Lower leg skin (tissue), 4 donors: Measurements from ENCODE around the gene CEACAM6. TPM values are rescaled to one million over a fixed set of nuclear protein-coding genes. Genes with fewer than 3 reads are reported as not detected.
"Not testable (repeated sequence)": the region's sequence is repeated elsewhere in the genome, so short reads cannot be mapped to it uniquely, and the experiment has no call there.

Source experiments
- DNase-seq, 2 donors: peaks; one replicate each; pipeline ENCODE4 v3.0.0-alpha.2; 2019; ENCODE audit warnings: low spot score in 2 of 2
- H3K4me3 ChIP-seq: fragments of 200-600 bp; sonication (generic); 2 replicates; pipeline ENCODE4 v1.5.1; 2017; ENCODE audit warnings: mild to moderate bottlenecking, low read depth; ENCODE audit not compliant: poor library complexity, severe bottlenecking
- POLR2A ChIP-seq, 2 donors: fragments of 450-650 bp; IDR thresholded peaks; one replicate each; pipeline ENCODE4 v1.6.1; 2016 to 2017; ENCODE audit warnings: antibody characterized with exemption in 2 of 2, mild to moderate bottlenecking in 1 of 2, moderate library complexity in 1 of 2
- WGBS, 2 donors: methylation state at CpG; one replicate each; pipeline ENCODE4 v1.1.5; 2018; 5-methylcytosine and 5-hydroxymethylcytosine counted together
- intact Hi-C: fragments of 100-400 bp; cut with DNase I; formaldehyde crosslinking; loops from one replicate; pipeline ENCODE4 v1.15.0; 2023; ENCODE audit warnings: low total_unique reads
- total RNA-seq, 4 donors: library from RNA; depleted of rRNA; stranded (reverse); fragments of >200 nt; gene quantifications; one replicate each; pipeline ENCODE4 v1.1.0, GENCODE V29; 2016
- TF ChIP-seq, protein P1 (sequence below), 3 donors: fragments of 450-650 bp; IDR thresholded peaks; one replicate each; pipeline ENCODE4 v1.5.1; 2016; ENCODE audit warnings: antibody characterized with exemption in 3 of 3, mild to moderate bottlenecking in 3 of 3, moderate library complexity in 2 of 3

Gene CEACAM6
- total RNA-seq, 4 donors from 2014 or later, result 2.6 to 23.1 (median 14.5) TPM

DNA sequence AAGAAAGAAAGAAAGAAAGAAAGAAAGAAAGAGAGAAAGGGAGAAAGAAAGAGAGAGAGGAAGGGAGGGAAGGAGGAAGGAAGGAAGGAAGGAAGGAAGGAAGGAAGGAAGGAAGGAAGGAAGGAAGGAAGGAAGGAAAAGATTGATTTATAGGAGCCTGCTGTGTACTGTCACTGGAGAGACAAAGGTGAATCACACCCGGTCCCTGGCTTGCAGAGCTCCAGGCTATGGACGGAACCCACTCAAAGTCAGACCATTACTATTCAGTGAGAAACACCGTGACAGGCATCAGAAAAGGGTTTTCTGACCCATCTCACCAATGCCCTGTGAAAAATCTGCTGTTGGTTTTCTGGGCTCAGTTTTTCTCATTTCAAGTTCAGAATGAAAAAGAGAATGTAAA lies 7.3 kb upstream of the CEACAM6 start:
- H3K4me3 ChIP-seq, result no peak overlapping the region
- WGBS, 2 donors, result 51 to 65% methylated on average over 3 of the region's 3 CpGs
- intact Hi-C loops, result no loop called here
- no peak for DNase-seq
- no peak for TF ChIP-seq POLR2A (IDR thresholded peaks at IDR 0.05)
- TF ChIP-seq, protein P1, sequence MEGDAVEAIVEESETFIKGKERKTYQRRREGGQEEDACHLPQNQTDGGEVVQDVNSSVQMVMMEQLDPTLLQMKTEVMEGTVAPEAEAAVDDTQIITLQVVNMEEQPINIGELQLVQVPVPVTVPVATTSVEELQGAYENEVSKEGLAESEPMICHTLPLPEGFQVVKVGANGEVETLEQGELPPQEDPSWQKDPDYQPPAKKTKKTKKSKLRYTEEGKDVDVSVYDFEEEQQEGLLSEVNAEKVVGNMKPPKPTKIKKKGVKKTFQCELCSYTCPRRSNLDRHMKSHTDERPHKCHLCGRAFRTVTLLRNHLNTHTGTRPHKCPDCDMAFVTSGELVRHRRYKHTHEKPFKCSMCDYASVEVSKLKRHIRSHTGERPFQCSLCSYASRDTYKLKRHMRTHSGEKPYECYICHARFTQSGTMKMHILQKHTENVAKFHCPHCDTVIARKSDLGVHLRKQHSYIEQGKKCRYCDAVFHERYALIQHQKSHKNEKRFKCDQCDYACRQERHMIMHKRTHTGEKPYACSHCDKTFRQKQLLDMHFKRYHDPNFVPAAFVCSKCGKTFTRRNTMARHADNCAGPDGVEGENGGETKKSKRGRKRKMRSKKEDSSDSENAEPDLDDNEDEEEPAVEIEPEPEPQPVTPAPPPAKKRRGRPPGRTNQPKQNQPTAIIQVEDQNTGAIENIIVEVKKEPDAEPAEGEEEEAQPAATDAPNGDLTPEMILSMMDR (IDR thresholded peaks at IDR 0.05), result no peak

DNA sequence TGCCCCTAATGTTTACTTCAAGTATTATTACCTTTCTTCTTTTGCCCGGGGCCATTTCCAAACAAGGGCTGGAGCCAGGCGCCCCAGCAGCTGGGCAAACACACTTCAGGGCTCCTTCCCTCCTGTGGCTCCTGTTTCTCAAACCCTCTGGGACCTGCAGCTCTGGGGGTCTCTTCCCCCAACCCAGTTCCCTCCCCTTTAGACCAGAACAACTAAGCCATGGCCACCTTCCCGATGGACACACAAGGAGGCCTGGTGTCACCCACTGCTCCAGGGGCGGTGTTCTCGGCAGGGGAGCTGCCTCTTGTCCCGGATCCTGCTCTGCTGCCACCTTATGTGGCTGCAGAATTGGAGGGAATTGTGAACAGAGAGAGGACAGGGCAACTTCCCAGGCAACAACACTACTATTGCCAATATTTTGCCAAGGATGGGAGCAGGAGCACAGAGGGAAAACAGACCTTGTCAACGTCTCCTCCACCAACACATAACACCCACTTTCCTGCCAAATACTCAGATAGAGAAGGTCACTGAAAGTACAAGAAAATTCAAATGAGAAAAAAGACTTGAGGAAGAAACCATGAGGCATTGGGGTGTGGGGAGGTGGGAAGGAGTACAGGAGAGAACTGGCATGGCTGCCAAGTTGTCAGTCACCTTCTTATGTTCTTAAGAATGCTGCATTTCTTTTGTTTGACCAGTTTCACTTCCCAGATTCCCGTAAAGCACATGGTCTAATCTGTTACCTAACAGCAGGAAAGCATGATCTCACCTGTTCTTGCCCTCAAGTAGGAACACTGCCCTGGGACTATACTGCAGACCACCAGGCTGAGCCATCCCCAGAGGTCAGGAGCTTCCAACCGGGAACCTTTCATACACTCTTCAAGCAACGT lies 4.8 kb upstream of the CEACAM6 start:
- H3K4me3 ChIP-seq, intact Hi-C loops: not testable (repeated sequence)
- peak in 1 of 2 donors; percentile 50 for DNase-seq
- 48 to 50% methylated on average over 7 of the region's 10 CpGs for WGBS, 2 donors

DNA sequence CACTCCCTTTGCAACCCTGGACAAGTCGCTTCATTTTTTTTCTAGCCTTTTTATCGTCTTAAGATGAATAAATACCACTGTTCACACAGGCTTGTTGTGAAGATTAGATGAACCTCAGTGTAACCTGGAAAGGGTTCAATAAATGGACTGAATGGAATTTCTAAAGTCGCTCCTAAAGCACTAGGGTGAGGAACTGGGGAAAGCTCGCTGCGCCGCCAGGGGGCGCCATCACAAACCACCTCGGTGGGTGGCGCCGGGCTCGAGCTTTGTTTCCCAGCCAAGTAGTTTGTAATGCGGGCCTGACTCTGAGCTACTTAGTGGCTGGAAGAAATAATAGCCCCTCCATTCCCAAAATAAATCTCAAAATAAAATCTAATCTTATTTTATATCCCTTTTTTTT lies 2.2 kb upstream of the CEACAM6 start:
- peak; percentile 17 to 82 for DNase-seq
- intact Hi-C loops, result no loop called here
- TF ChIP-seq POLR2A (IDR thresholded peaks at IDR 0.05), result no peak
- TF ChIP-seq, protein P1 (IDR thresholded peaks at IDR 0.05), result no peak
- no peak overlapping the region for H3K4me3 ChIP-seq
- WGBS, 2 donors, result 9 to 11% methylated on average over 12 of the region's 12 CpGs

DNA sequence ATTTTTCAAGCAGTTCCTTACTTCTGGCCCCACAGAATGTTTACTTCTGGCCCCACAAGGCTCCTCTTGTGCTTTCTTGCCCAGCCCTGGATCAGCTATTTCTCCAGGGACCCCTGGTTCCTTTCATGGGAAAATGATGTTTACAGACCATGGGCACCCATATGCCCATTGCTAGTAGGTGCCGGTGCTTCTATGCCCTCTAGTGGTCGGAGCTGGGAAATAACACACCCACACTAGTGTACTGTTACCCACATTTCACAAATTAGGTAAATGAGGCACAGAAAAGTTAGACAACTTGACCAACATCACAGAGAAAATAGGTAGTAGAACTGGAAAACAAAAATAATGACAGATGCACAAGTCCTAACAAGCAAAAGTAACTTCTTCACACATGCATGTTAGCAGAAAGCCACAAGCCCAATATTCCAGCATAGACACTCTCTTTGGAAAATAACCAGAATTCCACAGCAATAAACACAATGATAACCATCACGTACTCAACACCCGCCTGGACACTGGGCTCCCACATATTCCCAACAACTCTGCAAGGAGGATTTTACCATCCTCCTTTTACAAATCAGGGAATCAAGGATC lies 1.3 kb upstream of the CEACAM6 start:
- DNase-seq, result peak; percentile 30 to 85
- H3K4me3 ChIP-seq, result no peak overlapping the region
- no peak for TF ChIP-seq POLR2A (IDR thresholded peaks at IDR 0.05)
- TF ChIP-seq, protein P1 (IDR thresholded peaks at IDR 0.05), result no peak
- intact Hi-C loops, result no loop called here
- WGBS, 2 donors, result 6 to 8% methylated on average over 4 of the region's 4 CpGs

DNA sequence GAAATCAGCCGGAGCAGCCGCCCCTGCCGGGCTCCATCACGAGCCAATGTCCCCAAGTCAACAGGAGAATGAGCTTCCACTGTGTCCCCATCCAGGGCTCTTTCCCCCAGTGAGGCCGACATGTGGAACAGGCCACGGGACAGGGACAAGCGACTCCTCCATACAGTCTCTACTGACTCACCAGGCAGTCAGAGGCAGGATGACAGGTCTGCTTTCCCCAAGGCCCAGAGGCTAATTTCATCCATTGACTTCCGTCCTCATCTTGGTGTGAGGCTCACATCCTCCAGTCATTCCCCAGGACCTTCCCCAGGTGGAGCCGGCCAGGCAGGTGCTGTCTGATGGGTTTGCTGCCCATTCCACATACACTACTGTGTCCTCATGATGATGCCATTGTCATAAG lies 3.5 kb downstream of the CEACAM6 start:
- 72 to 82% methylated on average over 9 of the region's 9 CpGs for WGBS, 2 donors
- intact Hi-C loops, result no loop called here
- DNase-seq, result peak in 1 of 2 donors; percentile 75
- TF ChIP-seq, protein P1 (IDR thresholded peaks at IDR 0.05), result no peak
- no peak overlapping the region for H3K4me3 ChIP-seq

DNA sequence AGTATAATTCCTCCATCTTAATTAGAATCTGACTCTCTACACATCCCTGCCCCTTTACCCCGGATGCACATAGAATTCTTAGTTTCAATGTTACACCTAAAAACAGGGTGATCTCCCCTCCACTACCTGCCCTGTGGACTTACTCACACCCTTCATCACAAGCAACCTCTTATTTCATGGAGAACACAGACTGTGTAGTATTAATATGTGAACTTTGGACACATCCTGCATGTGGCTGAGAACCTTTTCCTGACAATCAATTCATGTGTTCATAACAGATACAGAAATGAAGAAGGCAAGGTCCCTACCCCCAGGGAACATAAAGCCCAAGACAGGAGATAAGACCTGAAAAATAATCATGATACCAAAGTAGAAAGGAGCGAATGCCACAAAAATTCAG lies 11.8 kb downstream of the CEACAM6 start:
- TF ChIP-seq, protein P1 (IDR thresholded peaks at IDR 0.05), result no peak
- TF ChIP-seq POLR2A (IDR thresholded peaks at IDR 0.05), result no peak
- WGBS, 2 donors, result 86 to 94% methylated on average over 2 of the region's 2 CpGs

DNA sequence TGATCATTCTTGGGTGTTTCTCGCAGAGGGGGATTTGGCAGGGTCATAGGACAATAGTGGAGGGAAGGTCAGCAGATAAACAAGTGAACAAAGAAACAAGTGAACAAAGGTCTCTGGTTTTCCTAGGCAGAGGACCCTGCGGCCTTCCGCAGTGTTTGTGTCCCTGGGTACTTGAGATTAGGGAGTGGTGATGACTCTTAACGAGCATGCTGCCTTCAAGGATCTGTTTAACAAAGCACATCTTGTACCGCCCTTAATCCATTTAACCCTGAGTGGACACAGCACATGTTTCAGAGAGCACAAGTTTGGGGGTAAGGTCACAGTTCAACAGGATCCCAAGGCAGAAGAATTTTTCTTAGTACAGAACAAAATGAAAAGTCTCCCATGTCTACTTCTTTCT lies 12.8 kb downstream of the CEACAM6 start:
- H3K4me3 ChIP-seq, DNase-seq, intact Hi-C loops: not testable (repeated sequence)
- 64 to 65% methylated on average over 4 to 5 of the region's 5 CpGs for WGBS, 2 donors

More for the DNA sequence above, 11.8 kb downstream of the CEACAM6 start:
- intact Hi-C loops, result no loop called here
- H3K4me3 ChIP-seq, result no peak overlapping the region
- DNase-seq, result no peak
